PC-3 (cell line): ENCODE data around the gene COL8A1. TPM values are rescaled to one million over a fixed set of nuclear protein-coding genes. Genes with fewer than 3 reads are reported as not detected.
"Not testable (repeated sequence)": the region's sequence is repeated elsewhere in the genome, so short reads cannot be mapped to it uniquely, and the experiment has no call there.

Source experiments
- ATAC-seq: fragments of 200-7000 bp; cut with Tn5 transposase; 2 replicates; pipeline ENCODE4 v1.9.1; 2020; ENCODE audit warnings: mild to moderate bottlenecking, moderate library complexity
- BruUV-seq: library from RNA; stranded (reverse); fragments of 400-500 nt; replicated peaks from 2 replicates; lab custom pipeline; 2021; lab: Mats Ljungman, UMichigan
- CTCF ChIA-PET: fragments of 300-600 bp; sonication (Branson Sonifier 250); formaldehyde crosslinking; loops from one replicate; lab custom pipeline; 2022; ENCODE audit warnings: antibody characterized with exemption; lab: Charles Lee
- POLR2A ChIA-PET: fragments of 300-600 bp; sonication (Branson Sonifier 250); formaldehyde crosslinking; loops from one replicate; lab custom pipeline; 2022; ENCODE audit warnings: antibody characterized with exemption; ENCODE audit not compliant: unreplicated experiment; lab: Charles Lee
- DNase-seq: peaks from one replicate; pipeline ENCODE4 v3.0.0-alpha.2; 2015
- H2AFZ ChIP-seq: fragments of 300-600 bp; sonication (generic); 2 replicates; pipeline ENCODE4 v1.6.0; 2016; ENCODE audit warnings: antibody characterized with exemption, low read length
- H3F3A ChIP-seq: fragments of 300-600 bp; sonication (generic); one replicate; pipeline ENCODE4 v1.6.0; 2017; ENCODE audit warnings: antibody characterized with exemption, low read length, control low read depth, mild to moderate bottlenecking; ENCODE audit not compliant: unreplicated experiment
- H3K27ac ChIP-seq: fragments of 300-600 bp; sonication (generic); 2 replicates; pipeline ENCODE4 v1.5.1; 2016; ENCODE audit warnings: mild to moderate bottlenecking, low read length
- H3K27me3 ChIP-seq: fragments of 300-600 bp; sonication (generic); 2 replicates; pipeline ENCODE4 v1.6.1; 2016; ENCODE audit warnings: low read length, mixed read lengths
- H3K36me3 ChIP-seq: fragments of 300-600 bp; sonication (generic); 2 replicates; pipeline ENCODE4 v1.6.1; 2016; ENCODE audit warnings: low read depth, mixed run types, low read length, mixed read lengths
- H3K4me1 ChIP-seq: fragments of 300-600 bp; sonication (generic); 2 replicates; pipeline ENCODE4 v1.5.1; 2016; ENCODE audit warnings: low read length; ENCODE audit not compliant: insufficient read depth
- H3K4me2 ChIP-seq: fragments of 300-600 bp; sonication (generic); 2 replicates; pipeline ENCODE4 v1.6.0; 2016; ENCODE audit warnings: low read length
- H3K4me3 ChIP-seq: fragments of 300-600 bp; sonication (generic); 2 replicates; pipeline ENCODE4 v1.5.1; 2016; ENCODE audit warnings: mild to moderate bottlenecking, low read length, mixed read lengths
- H3K79me2 ChIP-seq: fragments of 300-600 bp; sonication (generic); 2 replicates; pipeline ENCODE4 v1.6.1; 2017; ENCODE audit warnings: low read length, mixed read lengths
- H3K9ac ChIP-seq: fragments of 300-600 bp; sonication (generic); 2 replicates; pipeline ENCODE4 v1.6.0; 2016; ENCODE audit warnings: mild to moderate bottlenecking, low read length
- H3K9me2 ChIP-seq: fragments of 300-600 bp; sonication (generic); replicated peaks from 2 replicates; pipeline ENCODE4 v1.6.1; 2016; ENCODE audit warnings: mixed run types, low read length, mixed read lengths
- H3K9me3 ChIP-seq: fragments of 300-600 bp; sonication (generic); 2 replicates; pipeline ENCODE4 v1.6.1; 2016; ENCODE audit warnings: low read length, mixed read lengths
- H4K20me1 ChIP-seq: fragments of 300-600 bp; sonication (generic); 2 replicates; pipeline ENCODE4 v1.6.1; 2016; ENCODE audit warnings: low read length, mixed read lengths
- CTCF ChIP-seq: fragments of 300-600 bp; sonication (generic); conservative IDR thresholded peaks from 2 replicates; pipeline ENCODE4 v1.5.1; 2017; ENCODE audit warnings: antibody characterized with exemption, low read depth, mild to moderate bottlenecking, low read length
- EZH2 ChIP-seq: fragments of 300-600 bp; sonication (generic); IDR thresholded peaks from one replicate; pipeline ENCODE4 v1.6.1; 2017; ENCODE audit warnings: antibody characterized with exemption, mild to moderate bottlenecking, low read length; ENCODE audit not compliant: unreplicated experiment
- EZH2phosphoT487 ChIP-seq: fragments of 300-600 bp; sonication (generic); IDR thresholded peaks from 2 replicates; pipeline ENCODE4 v1.6.1; 2018; ENCODE audit warnings: mild to moderate bottlenecking, antibody characterized with exemption, low read length, borderline replicate concordance
- intact Hi-C: fragments of 100-400 bp; cut with micrococcal nuclease; formaldehyde crosslinking; loops from 2 replicates; pipeline ENCODE4 v1.9.0; 2023
- total RNA-seq: library from RNA; depleted of rRNA; stranded (reverse); fragments of >200 nt; gene quantifications from 2 replicates; pipeline ENCODE4 v1.2.3, GENCODE V29; 2014

Gene COL8A1
- total RNA-seq, 1 experiment from 2014 or later = 2.4 TPM

- H3K27ac ChIP-seq = no peak overlapping the region
- no peaks in the 10 kb centered on the region for H3K79me2 ChIP-seq
- no peaks in the 10 kb centered on the region for H3F3A ChIP-seq
- TF ChIP-seq EZH2phosphoT487 (no peak), EZH2 (no peak), CTCF (no peak)
- no TSS peak for BruUV-seq
- H3K9me2 ChIP-seq = no peaks in the 10 kb centered on the region
- no peak overlapping the region for H3K4me3 ChIP-seq
- H4K20me1 ChIP-seq = no peaks in the 10 kb centered on the region
- no peak for DNase-seq
- no peaks in the 10 kb centered on the region for H3K9me3 ChIP-seq
- H3K9ac ChIP-seq = no peak overlapping the region
- H3K36me3 ChIP-seq = no peaks in the 10 kb centered on the region
- ChIA-PET POLR2A (no interaction called here), CTCF (no interaction called here)
- ATAC-seq = no peak
- no peak overlapping the region for H3K4me2 ChIP-seq
- intact Hi-C loops = no loop called here
- no peaks in the 10 kb centered on the region for H3K4me1 ChIP-seq
- H3K27me3 ChIP-seq = no peaks in the 10 kb centered on the region
- H2AFZ ChIP-seq = no peak overlapping the region
Measured at GRCh38 chr3:99731499-99731898, 93.1 kb downstream of the COL8A1 start.

- DNase-seq, H3K4me3 ChIP-seq, H3K27ac ChIP-seq, H3K4me1 ChIP-seq, H2AFZ ChIP-seq, H3K27me3 ChIP-seq, H3K4me2 ChIP-seq, H3K9ac ChIP-seq, H3F3A ChIP-seq, BruUV-seq, H3K9me2 ChIP-seq, H3K79me2 ChIP-seq, H3K9me3 ChIP-seq, H3K36me3 ChIP-seq, POLR2A ChIA-PET, ATAC-seq, CTCF ChIA-PET, H4K20me1 ChIP-seq: not testable (repeated sequence)
- intact Hi-C loops = loop anchor here (10.0 kb wide), 1 partner anchor 496 kb away; no protein-coding TSS in a partner anchor
Measured at GRCh38 chr3:99740371-99740770, 102.0 kb downstream of the COL8A1 start.

DNA sequence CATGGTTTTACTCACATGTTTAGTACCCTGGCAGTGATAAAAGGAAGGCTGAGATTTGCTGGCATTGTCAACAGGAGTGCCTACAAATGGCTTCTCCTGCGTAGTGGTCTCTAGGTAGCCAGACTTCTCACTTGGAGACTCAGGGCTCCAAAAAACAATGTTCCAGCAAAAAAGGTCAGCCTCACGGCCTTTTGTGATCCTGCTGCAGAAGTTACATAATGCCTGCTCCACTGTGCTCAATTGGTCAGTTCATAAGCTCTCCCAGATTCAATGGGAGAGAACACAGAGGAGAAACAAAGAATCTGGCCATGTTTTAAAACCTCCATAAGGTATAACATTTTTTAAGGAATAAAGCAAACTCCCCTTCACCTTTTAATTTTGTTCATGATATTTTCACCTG, 103.2 kb downstream of the COL8A1 start:
- Histone ChIP-seq H3K4me1 (no peaks in the 10 kb centered on the region), H3K4me3 (no peak overlapping the region), H3K79me2 (no peaks in the 10 kb centered on the region), H3K9me3 (no peaks in the 10 kb centered on the region), H3F3A (no peaks in the 10 kb centered on the region), H3K27me3 (no peaks in the 10 kb centered on the region), H3K27ac (no peak overlapping the region), H3K9me2 (no peaks in the 10 kb centered on the region), H3K9ac (no peak overlapping the region), H4K20me1 (no peaks in the 10 kb centered on the region), H3K36me3 (no peaks in the 10 kb centered on the region), H3K4me2 (no peak overlapping the region), H2AFZ (no peak overlapping the region)
- intact Hi-C loops = loop anchor here (10.0 kb wide), 1 partner anchor 497 kb away; no protein-coding TSS in a partner anchor
- ChIA-PET CTCF (no interaction called here), POLR2A (no interaction called here)
- TF ChIP-seq EZH2 (no peak), EZH2phosphoT487 (no peak), CTCF (no peak)
- ATAC-seq (no peak), DNase-seq (no peak)
- BruUV-seq = no TSS peak
